CD4-positive, alpha-beta T cell (primary cell): Measurements from ENCODE around the gene NMT2. TPM values are rescaled to one million over a fixed set of nuclear protein-coding genes. Genes with fewer than 3 reads are reported as not detected.

ENCODE experiments used
- ATAC-seq: fragments of 200-7000 bp; cut with Tn5 transposase; one replicate; pipeline ENCODE4 v1.10.0; 2022; ENCODE audit warnings: mild to moderate bottlenecking; ENCODE audit not compliant: poor library complexity
- CTCF ChIA-PET: fragments of 350-600 bp; sonication (Branson Sonifier 250); formaldehyde crosslinking; loops from one replicate; lab custom pipeline; 2021; ENCODE audit warnings: antibody characterized with exemption, inconsistent platforms; lab: Charles Lee
- POLR2A ChIA-PET: fragments of 350-600 bp; sonication (Branson Sonifier 250); formaldehyde crosslinking; loops from one replicate; lab custom pipeline; 2021; ENCODE audit warnings: antibody characterized with exemption, inconsistent platforms; lab: Charles Lee
- DNase-seq, 14 experiments: peaks; one replicate each; pipeline ENCODE4 v3.0.0-alpha.2; 2013 to 2020; ENCODE audit warnings: mixed read lengths in 2 of 14
- H3K27ac ChIP-seq, 2 donors: one replicate each; pipeline versions ENCODE4 v1.5.1 to v1.7.0; 2013; ENCODE audit warnings: low read length in 2 of 2, low read depth in 1 of 2, mild to moderate bottlenecking in 1 of 2
- H3K27me3 ChIP-seq, 2 experiments: 1 replicate in 1 of 2; 2 replicates in 1 of 2; pipeline versions ENCODE4 v1.6.1 to v1.7.0; 2013; ENCODE audit warnings: low read length in 2 of 2, control low read depth in 1 of 2, mild to moderate bottlenecking in 1 of 2, moderate library complexity in 1 of 2; ENCODE audit not compliant: insufficient read depth in 2 of 2, control insufficient read depth in 1 of 2
- H3K36me3 ChIP-seq: one replicate; pipeline ENCODE4 v1.6.1; 2013; ENCODE audit warnings: low read length, control low read depth; ENCODE audit not compliant: insufficient read depth
- H3K4me1 ChIP-seq: one replicate; pipeline ENCODE4 v1.6.1; 2013; ENCODE audit warnings: low read length, control low read depth; ENCODE audit not compliant: insufficient read depth
- H3K4me3 ChIP-seq: one replicate; pipeline ENCODE4 v1.5.1; 2013; ENCODE audit warnings: mild to moderate bottlenecking, low read length, moderate library complexity
- H3K9me3 ChIP-seq, 2 experiments: 1 replicate in 1 of 2; 2 replicates in 1 of 2; pipeline versions ENCODE4 v1.6.1 to v1.7.0; 2013; ENCODE audit warnings: low read length in 2 of 2, mild to moderate bottlenecking in 2 of 2, control low read depth in 1 of 2, moderate library complexity in 1 of 2; ENCODE audit not compliant: control insufficient read depth in 1 of 2, insufficient read depth in 1 of 2
- H3K27ac Mint-ChIP-seq: one replicate; pipeline ENCODE4 v1.8.0; 2020; ENCODE audit warnings: mixed read lengths
- H3K27me3 Mint-ChIP-seq: one replicate; pipeline ENCODE4 v1.8.0; 2021; ENCODE audit warnings: mixed read lengths
- H3K36me3 Mint-ChIP-seq: one replicate; pipeline ENCODE4 v1.8.0; 2021; ENCODE audit warnings: low read depth, mixed read lengths
- H3K4me1 Mint-ChIP-seq: one replicate; pipeline ENCODE4 v1.8.0; 2021; ENCODE audit warnings: low read depth, mixed read lengths
- H3K4me3 Mint-ChIP-seq: one replicate; pipeline ENCODE4 v1.8.0; 2020; ENCODE audit warnings: mild to moderate bottlenecking, mixed read lengths
- H3K9me3 Mint-ChIP-seq: one replicate; pipeline ENCODE4 v1.8.0; 2020; ENCODE audit warnings: mixed read lengths
- CTCF ChIP-seq: fragments of 200-600 bp; IDR thresholded peaks from one replicate; pipeline ENCODE4 v1.8.0; 2022; ENCODE audit warnings: antibody characterized with exemption, mild to moderate bottlenecking
- intact Hi-C, 2 experiments: fragments of 100-400 bp; cut with DNase I in 1 of 2; cut with micrococcal nuclease in 1 of 2; formaldehyde crosslinking; loops; one replicate each; pipeline versions ENCODE4 v1.15.1 to v1.9.0; 2023 to 2025; cut with DNase I, micrococcal nuclease
- total RNA-seq, 174 experiments: library from RNA in 2 of 174; stranded (reverse) in 2 of 174; gene quantifications; one replicate each; pipeline ENCODE4 v1.2.3 and lab custom pipeline; 2021 to 2026

The NMT2 gene
- total RNA-seq, 2 experiments from 2014 or later: 23.4 to 28.1 TPM

- DNase-seq: no peak
- peaks cover 8% of the 10 kb centered on the region for H3K9me3 Mint-ChIP-seq
- H3K27me3 Mint-ChIP-seq: peaks cover 6% of the 10 kb centered on the region
Observed at GRCh38 chr10:15058689-15059088, 109.8 kb downstream of the NMT2 start.

More at GRCh38 chr10:15058689-15059088, 109.8 kb downstream of the NMT2 start:
- intact Hi-C loops: no loop called here
- CTCF ChIA-PET: no interaction called here
- ATAC-seq: no peak
- H3K4me3 Mint-ChIP-seq: no peak overlapping the region
- no peaks in the 10 kb centered on the region for H3K4me1 ChIP-seq
- no peaks in the 10 kb centered on the region for H3K36me3 Mint-ChIP-seq
- no peak for TF ChIP-seq CTCF
- H3K4me1 Mint-ChIP-seq: no peaks in the 10 kb centered on the region
- POLR2A ChIA-PET: no interaction called here
- no peak overlapping the region for H3K4me3 ChIP-seq
- H3K36me3 ChIP-seq: no peaks in the 10 kb centered on the region
- no peaks in the 10 kb centered on the region for H3K27me3 ChIP-seq
- H3K9me3 ChIP-seq: peaks cover 4 to 11% of the 10 kb centered on the region in 2 experiments
- no peak overlapping the region for H3K27ac ChIP-seq
- H3K27ac Mint-ChIP-seq: no peak overlapping the region

Other genes with a start within 250 kb of the NMT2 start
- 10 to 100 TPM; 11.0 to 15.4 TPM for gene DCLRE1C, start 214.6 kb downstream of the NMT2 start, total RNA-seq
- not detected for gene MEIG1, start 209.3 kb downstream of the NMT2 start, total RNA-seq
- under 1 TPM; 0.22 to 0.34 TPM for gene OLAH, start 124.8 kb downstream of the NMT2 start, total RNA-seq
- gene ACBD7, start 79.9 kb downstream of the NMT2 start, total RNA-seq: under 1 TPM; 0.19 to 0.47 TPM
- gene RPP38, start 71.3 kb downstream of the NMT2 start, total RNA-seq: 10 to 100 TPM; 12.9 to 14.9 TPM
- gene FAM171A1, start 202.6 kb upstream of the NMT2 start, total RNA-seq: 1 to 10 TPM; 1.8 to 2.6 TPM